ENCODE data around the gene AIFM2. TPM values are rescaled to one million over a fixed set of nuclear protein-coding genes. Genes with fewer than 3 reads are reported as not detected.
A peak's percentile ranks its signal among the peaks of the same experiment; 100 is the strongest.

AIFM2 gene
- total and polyA plus RNA-seq, 10 of the 15 experiments (the other 5 are each of a cell fraction or from before 2014, with no cell fraction given), result 4.5 to 30.8 (median 15.6) TPM

DNA sequence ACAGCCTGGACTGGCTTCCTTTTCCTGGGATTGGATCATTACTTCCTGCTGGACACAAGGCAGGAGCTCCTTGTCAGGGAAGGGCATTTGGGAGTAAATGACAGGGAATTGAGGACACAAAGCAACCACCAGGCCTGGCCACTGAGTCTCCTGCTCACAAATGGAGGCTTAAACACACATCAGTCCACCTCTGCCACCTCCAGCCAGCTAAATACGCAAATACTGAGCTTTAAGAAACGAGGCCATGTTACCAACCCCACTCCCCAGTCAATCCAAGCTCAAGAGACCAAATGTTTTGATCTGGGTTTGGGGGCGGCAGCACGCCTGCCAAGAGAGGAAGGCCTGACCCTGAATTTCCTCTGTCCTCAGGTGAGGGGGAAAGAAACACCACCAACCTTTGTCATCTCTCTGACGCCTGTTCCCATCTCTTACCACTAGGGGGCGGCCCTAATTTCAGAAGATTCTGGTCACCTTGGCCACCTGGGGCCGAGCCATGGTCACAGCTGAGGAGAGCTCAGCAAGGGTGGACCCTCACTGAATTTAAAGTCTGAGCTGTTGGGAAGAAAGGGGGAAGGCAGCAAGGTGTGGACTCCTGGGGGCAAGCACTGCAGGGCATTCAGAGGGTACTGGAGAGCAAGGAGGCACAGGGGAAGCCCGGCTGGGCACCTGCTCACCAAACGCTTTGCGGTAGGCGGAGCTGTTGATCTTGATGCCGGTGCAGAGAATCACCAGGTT is 16.5 kb downstream of the AIFM2 start (continued):
- TF ChIP-seq, protein P1, sequence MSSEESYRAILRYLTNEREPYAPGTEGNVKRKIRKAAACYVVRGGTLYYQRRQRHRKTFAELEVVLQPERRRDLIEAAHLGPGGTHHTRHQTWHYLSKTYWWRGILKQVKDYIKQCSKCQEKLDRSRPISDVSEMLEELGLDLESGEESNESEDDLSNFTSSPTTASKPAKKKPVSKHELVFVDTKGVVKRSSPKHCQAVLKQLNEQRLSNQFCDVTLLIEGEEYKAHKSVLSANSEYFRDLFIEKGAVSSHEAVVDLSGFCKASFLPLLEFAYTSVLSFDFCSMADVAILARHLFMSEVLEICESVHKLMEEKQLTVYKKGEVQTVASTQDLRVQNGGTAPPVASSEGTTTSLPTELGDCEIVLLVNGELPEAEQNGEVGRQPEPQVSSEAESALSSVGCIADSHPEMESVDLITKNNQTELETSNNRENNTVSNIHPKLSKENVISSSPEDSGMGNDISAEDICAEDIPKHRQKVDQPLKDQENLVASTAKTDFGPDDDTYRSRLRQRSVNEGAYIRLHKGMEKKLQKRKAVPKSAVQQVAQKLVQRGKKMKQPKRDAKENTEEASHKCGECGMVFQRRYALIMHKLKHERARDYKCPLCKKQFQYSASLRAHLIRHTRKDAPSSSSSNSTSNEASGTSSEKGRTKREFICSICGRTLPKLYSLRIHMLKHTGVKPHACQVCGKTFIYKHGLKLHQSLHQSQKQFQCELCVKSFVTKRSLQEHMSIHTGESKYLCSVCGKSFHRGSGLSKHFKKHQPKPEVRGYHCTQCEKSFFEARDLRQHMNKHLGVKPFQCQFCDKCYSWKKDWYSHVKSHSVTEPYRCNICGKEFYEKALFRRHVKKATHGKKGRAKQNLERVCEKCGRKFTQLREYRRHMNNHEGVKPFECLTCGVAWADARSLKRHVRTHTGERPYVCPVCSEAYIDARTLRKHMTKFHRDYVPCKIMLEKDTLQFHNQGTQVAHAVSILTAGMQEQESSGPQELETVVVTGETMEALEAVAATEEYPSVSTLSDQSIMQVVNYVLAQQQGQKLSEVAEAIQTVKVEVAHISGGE (CRISPR knock-in tag; IDR thresholded peaks at IDR 0.05), result no peak
- no peak for TF ChIP-seq MXI1 (IDR thresholded peaks at IDR 0.05; ENCODE audit: low read depth, low read length)
- TF ChIP-seq CTCF (IDR thresholded peaks at IDR 0.05 in 2 of 3, conservative IDR thresholded peaks at IDR 0.05 in 1 of 3; ENCODE audit: control insufficient read depth in 2 of 3, extremely low read depth in 1 of 3, insufficient read depth in 1 of 3, low read depth in 3 of 3, low read length in 3 of 3), result peak; percentile 73 to 93 (median 85)
- TF ChIP-seq RAD21 (IDR thresholded peaks at IDR 0.05; ENCODE audit: insufficient read depth, low read depth, low read length), result peak; percentile 50
- 0 out of 2 replicates have a peak, but pooled peaks have one; percentile 22 for TF ChIP-seq YY1 (IDR thresholded peaks at IDR 0.05; ENCODE audit: low read depth, low read length)
- TF ChIP-seq ZNF687 (IDR thresholded peaks at IDR 0.05), result no peak
- TF ChIP-seq SIX5 (IDR thresholded peaks at IDR 0.05; ENCODE audit: low read depth, low read length, severe bottlenecking), result no peak
- TF ChIP-seq POLR2A (IDR thresholded peaks at IDR 0.05; ENCODE audit: low read depth, low read length), result no peak
- no peak for TF ChIP-seq HDGF (IDR thresholded peaks at IDR 0.05)
- no peak for TF ChIP-seq MYC (IDR thresholded peaks at IDR 0.05; ENCODE audit: insufficient read depth, insufficient read length, insufficient replicate concordance, low read length, severe bottlenecking)
- no peak for TF ChIP-seq ESRRA (IDR thresholded peaks at IDR 0.05; ENCODE audit: low read length)
- no peak for TF ChIP-seq MEF2B (IDR thresholded peaks at IDR 0.05; ENCODE audit: partially characterized antibody, poor library complexity, severe bottlenecking)

All from GM12878 (cell line).